CD4-positive, alpha-beta memory T cell (primary cell): ENCODE results near the gene HEATR1. TPM values are rescaled to one million over a fixed set of nuclear protein-coding genes. Genes with fewer than 3 reads are reported as not detected.

Experiments
- CTCF ChIA-PET: fragments of 350-600 bp; sonication (Branson Sonifier 250); formaldehyde crosslinking; loops from one replicate; lab custom pipeline; 2021; ENCODE audit warnings: inconsistent platforms; ENCODE audit not compliant: partially characterized antibody; lab: Charles Lee
- POLR2A ChIA-PET: fragments of 350-600 bp; sonication (Branson Sonifier 250); formaldehyde crosslinking; loops from one replicate; lab custom pipeline; 2021; ENCODE audit not compliant: partially characterized antibody; lab: Charles Lee
- DNase-seq, 5 donors: peaks; one replicate each; pipeline versions ENCODE4 v3.0.0 to v3.0.0-alpha.2; 2020 to 2022; ENCODE audit warnings: mixed read lengths in 1 of 5
- H3K27ac ChIP-seq: one replicate; pipeline ENCODE4 v1.7.0; 2013; ENCODE audit warnings: low read depth, low read length
- H3K27me3 ChIP-seq: 2 replicates; pipeline ENCODE4 v1.7.0; 2013; ENCODE audit warnings: mild to moderate bottlenecking, low read length, moderate library complexity; ENCODE audit not compliant: insufficient read depth
- H3K36me3 ChIP-seq: 2 replicates; pipeline ENCODE4 v1.7.0; 2013; ENCODE audit warnings: mild to moderate bottlenecking, low read length, moderate library complexity; ENCODE audit not compliant: insufficient read depth
- H3K4me1 ChIP-seq: 2 replicates; pipeline ENCODE4 v1.7.0; 2013; ENCODE audit warnings: mild to moderate bottlenecking, low read length, moderate library complexity; ENCODE audit not compliant: insufficient read depth
- H3K4me3 ChIP-seq, 2 donors: one replicate each; pipeline ENCODE4 v1.7.0; 2013; ENCODE audit warnings: low read length in 2 of 2, mild to moderate bottlenecking in 1 of 2
- H3K9me3 ChIP-seq, 2 donors: one replicate each; pipeline ENCODE4 v1.7.0; 2013; ENCODE audit warnings: low read length in 2 of 2, control low read depth in 1 of 2; ENCODE audit not compliant: control insufficient read depth in 1 of 2
- H3K27ac Mint-ChIP-seq, 7 donors: one replicate each; pipeline ENCODE4 v1.8.0; 2020 to 2021; ENCODE audit warnings: mixed read lengths in 7 of 7, mild to moderate bottlenecking in 6 of 7, inconsistent platforms in 3 of 7, moderate library complexity in 3 of 7
- H3K27me3 Mint-ChIP-seq, 2 donors: one replicate each; pipeline ENCODE4 v1.8.0; 2020 to 2021; ENCODE audit warnings: mixed read lengths in 2 of 2
- H3K36me3 Mint-ChIP-seq, 2 donors: one replicate each; pipeline ENCODE4 v1.8.0; 2020 to 2021; ENCODE audit warnings: mixed read lengths in 2 of 2, inconsistent platforms in 1 of 2, mild to moderate bottlenecking in 1 of 2
- H3K4me1 Mint-ChIP-seq, 4 donors: one replicate each; pipeline ENCODE4 v1.8.0; 2020 to 2021; ENCODE audit warnings: mixed read lengths in 4 of 4, mild to moderate bottlenecking in 1 of 4
- H3K4me3 Mint-ChIP-seq, 8 donors: one replicate each; pipeline ENCODE4 v1.8.0; 2020 to 2021; ENCODE audit warnings: mixed read lengths in 8 of 8, mild to moderate bottlenecking in 7 of 8, moderate library complexity in 6 of 8, inconsistent platforms in 3 of 8
- H3K9me3 Mint-ChIP-seq, 8 donors: one replicate each; pipeline ENCODE4 v1.8.0; 2020 to 2021; ENCODE audit warnings: mixed read lengths in 8 of 8, mild to moderate bottlenecking in 5 of 8, inconsistent platforms in 3 of 8, moderate library complexity in 1 of 8
- intact Hi-C: fragments of 100-400 bp; cut with micrococcal nuclease; formaldehyde crosslinking; loops from one replicate; pipeline ENCODE4 v1.15.1; 2023
- polyA plus RNA-seq, 2 donors: library from polyadenylated mRNA; unstranded; fragments of 300-500 nt; fragmentation: Illumina TruSeq; gene quantifications; one replicate each; pipeline ENCODE4 v1.2.3, GENCODE V29; 2021
- total RNA-seq, 2 experiments: library from RNA; stranded (reverse); gene quantifications; one replicate each; pipeline ENCODE4 v1.2.3, GENCODE V29; 2021

The HEATR1 gene
- total and polyA plus RNA-seq, 4 experiments from 2014 or later, result 7.4 to 57.5 (median 32.3) TPM

DNA sequence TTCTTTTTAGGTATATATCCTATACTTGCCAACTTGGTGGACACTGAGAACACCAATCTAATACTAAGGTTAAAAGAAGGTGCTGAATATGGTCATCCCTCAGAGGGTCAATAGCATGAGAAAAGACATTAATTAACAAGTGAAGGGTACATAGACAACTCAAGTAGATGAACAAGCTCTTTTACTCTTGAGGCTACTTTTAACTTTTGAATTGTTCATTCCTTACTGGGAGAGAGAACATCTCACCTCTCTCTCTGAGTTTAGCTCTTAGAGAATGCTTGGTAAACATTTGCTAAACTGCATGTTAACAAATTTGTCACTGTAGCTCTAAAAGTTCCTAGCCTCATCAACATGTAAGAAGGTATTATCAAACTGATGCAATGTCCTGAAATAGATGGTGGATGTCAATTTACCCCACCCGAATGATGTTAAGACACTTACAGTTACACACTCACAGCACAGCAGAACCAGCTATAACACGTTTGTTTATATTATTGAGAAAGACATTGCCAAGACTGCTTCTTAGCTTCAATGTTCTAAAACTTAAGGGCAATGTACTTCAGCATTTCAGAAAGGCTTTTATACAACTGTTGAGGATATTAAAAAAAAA, 35.9 kb downstream of the HEATR1 start:
- intact Hi-C loops, result no loop called here
- Histone ChIP-seq H3K9me3 (no peaks in the 10 kb centered on the region), H3K36me3 (peaks cover 69% of the 10 kb centered on the region), H3K27ac (no peak overlapping the region), H3K4me3 (no peak overlapping the region), H3K27me3 (no peaks in the 10 kb centered on the region), H3K4me1 (no peaks in the 10 kb centered on the region)
- no peak for DNase-seq
- no peak overlapping the region for H3K4me3 Mint-ChIP-seq
- H3K27ac Mint-ChIP-seq, result no peak overlapping the region
- CTCF ChIA-PET, result interaction anchor here (0.7 to 1.0 kb wide), 2 partner anchors 34 to 155 kb away, joined by 4 read pairs; no protein-coding TSS in a partner anchor
- H3K9me3 Mint-ChIP-seq, result peaks cover 0 to 1% (median 0%) of the 10 kb centered on the region in 8 donors
- no peaks in the 10 kb centered on the region for H3K27me3 Mint-ChIP-seq
- H3K4me1 Mint-ChIP-seq, result peaks cover 0 to 2% (median 0%) of the 10 kb centered on the region in 4 donors
- H3K36me3 Mint-ChIP-seq, result peaks cover 72 to 94% of the 10 kb centered on the region in 2 donors
- POLR2A ChIA-PET, result no interaction called here

DNA sequence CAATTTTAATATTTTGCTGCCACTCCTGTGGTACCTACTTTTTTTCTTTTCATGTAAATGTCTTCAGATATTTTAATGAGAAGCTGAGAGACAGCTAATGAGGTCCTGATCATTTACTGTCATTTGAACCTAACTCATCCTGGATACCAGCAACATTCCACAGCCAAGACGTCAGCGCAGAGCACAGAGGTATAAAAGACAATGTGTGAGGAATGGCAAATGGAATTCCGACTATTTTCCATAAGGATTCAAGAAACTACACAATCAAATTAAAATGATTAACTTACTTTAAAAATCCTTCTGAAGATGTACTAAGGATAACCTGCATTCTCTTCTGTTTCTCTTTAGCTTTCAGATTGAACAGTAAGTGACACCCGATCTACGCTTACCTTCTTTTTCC, 38.8 kb downstream of the HEATR1 start:
- peaks cover 71 to 89% of the 10 kb centered on the region in 2 donors for H3K36me3 Mint-ChIP-seq

DNA sequence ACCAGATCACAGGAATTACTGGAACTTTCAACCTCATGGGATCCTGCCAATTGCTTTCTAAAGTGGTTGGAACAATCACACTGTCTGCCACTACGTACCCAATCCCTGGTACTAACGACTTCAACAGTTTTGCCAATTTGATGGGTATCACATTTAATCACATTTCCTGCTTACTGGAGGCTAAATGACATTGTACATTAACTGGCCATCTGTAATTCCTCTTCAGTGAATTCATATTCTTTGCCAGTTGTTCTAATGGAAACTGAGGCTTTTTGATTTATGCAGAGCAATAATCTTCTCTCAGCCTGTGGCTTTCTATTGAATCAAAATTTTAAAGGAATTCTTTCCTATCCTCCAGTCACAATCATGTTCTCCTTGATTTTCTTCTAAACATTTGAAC, 42.3 kb downstream of the HEATR1 start:
- no peaks in the 10 kb centered on the region for H3K9me3 ChIP-seq
- H3K4me3 ChIP-seq, result no peak overlapping the region
- Mint-ChIP-seq H3K4me1 (peaks cover 0 to 2% (median 0%) of the 10 kb centered on the region in 4 donors), H3K27ac (peak overlapping the region in 5 of 7 donors; percentile 8 to 54 (median 25)), H3K4me3 (no peak overlapping the region), H3K36me3 (peaks cover 68 to 82% of the 10 kb centered on the region in 2 donors), H3K9me3 (no peaks in the 10 kb centered on the region), H3K27me3 (no peaks in the 10 kb centered on the region)
- H3K27ac ChIP-seq, result no peak overlapping the region
- intact Hi-C loops, result no loop called here
- H3K4me1 ChIP-seq, result no peaks in the 10 kb centered on the region
- DNase-seq, result no peak
- POLR2A ChIA-PET, result no interaction called here
- CTCF ChIA-PET, result no interaction called here
- H3K27me3 ChIP-seq, result no peaks in the 10 kb centered on the region
- peaks cover 52% of the 10 kb centered on the region for H3K36me3 ChIP-seq

More for the DNA sequence above, 38.8 kb downstream of the HEATR1 start:
- no peaks in the 10 kb centered on the region for H3K9me3 ChIP-seq
- Mint-ChIP-seq H3K4me1 (peaks cover 0 to 2% (median 0%) of the 10 kb centered on the region in 4 donors), H3K9me3 (peaks cover 0 to 1% (median 0%) of the 10 kb centered on the region in 8 donors), H3K27me3 (no peaks in the 10 kb centered on the region), H3K27ac (peak overlapping the region in 1 of 7 donors; percentile 27), H3K4me3 (no peak overlapping the region)
- no peak for DNase-seq
- ChIA-PET POLR2A (no interaction called here), CTCF (no interaction called here)
- no peaks in the 10 kb centered on the region for H3K27me3 ChIP-seq
- no peaks in the 10 kb centered on the region for H3K4me1 ChIP-seq
- no peak overlapping the region for H3K27ac ChIP-seq
- intact Hi-C loops, result no loop called here
- H3K36me3 ChIP-seq, result peaks cover 52% of the 10 kb centered on the region
- H3K4me3 ChIP-seq, result no peak overlapping the region

DNA sequence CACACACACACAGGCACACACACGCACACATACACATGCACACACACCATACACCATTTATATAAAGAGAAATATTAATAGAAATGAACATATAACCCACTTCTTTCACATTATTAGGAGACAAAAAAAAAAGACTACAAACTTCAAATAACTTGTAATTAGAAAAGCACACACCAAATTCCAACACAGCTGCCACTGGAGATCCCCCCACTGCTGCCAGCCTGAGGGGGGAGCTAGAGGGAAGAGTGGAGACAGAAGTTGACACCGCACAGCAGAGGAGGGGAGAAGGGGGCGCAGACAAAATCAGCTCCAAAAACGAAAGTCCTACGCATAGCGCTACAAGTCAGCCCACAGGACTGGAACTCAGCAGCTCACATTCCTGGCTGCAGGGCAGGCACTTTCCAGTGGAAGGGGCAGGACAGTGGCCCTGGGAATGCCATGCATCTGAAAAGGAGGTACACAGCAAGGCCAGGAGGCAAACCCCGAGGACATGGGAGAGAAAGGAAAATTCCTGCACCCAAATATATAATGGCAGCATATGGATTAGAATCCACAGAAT, 44.0 kb downstream of the HEATR1 start:
- no peak overlapping the region for H3K4me3 Mint-ChIP-seq
- peaks cover 0 to 2% (median 0%) of the 10 kb centered on the region in 4 donors for H3K4me1 Mint-ChIP-seq
- peak overlapping the region in 5 of 7 donors; percentile 19 to 71 (median 38) for H3K27ac Mint-ChIP-seq
- H3K9me3 ChIP-seq, result no peaks in the 10 kb centered on the region
- intact Hi-C loops, result no loop called here
- H3K36me3 Mint-ChIP-seq, result peaks cover 68 to 83% of the 10 kb centered on the region in 2 donors
- peaks cover 55% of the 10 kb centered on the region for H3K36me3 ChIP-seq
- H3K27me3 Mint-ChIP-seq, result no peaks in the 10 kb centered on the region
- H3K4me3 ChIP-seq, result no peak overlapping the region
- DNase-seq, result no peak
- no peaks in the 10 kb centered on the region for H3K27me3 ChIP-seq
- no peak overlapping the region for H3K27ac ChIP-seq
- POLR2A ChIA-PET, result no interaction called here
- no peaks in the 10 kb centered on the region for H3K9me3 Mint-ChIP-seq
- H3K4me1 ChIP-seq, result no peaks in the 10 kb centered on the region
- CTCF ChIA-PET, result no interaction called here

DNA sequence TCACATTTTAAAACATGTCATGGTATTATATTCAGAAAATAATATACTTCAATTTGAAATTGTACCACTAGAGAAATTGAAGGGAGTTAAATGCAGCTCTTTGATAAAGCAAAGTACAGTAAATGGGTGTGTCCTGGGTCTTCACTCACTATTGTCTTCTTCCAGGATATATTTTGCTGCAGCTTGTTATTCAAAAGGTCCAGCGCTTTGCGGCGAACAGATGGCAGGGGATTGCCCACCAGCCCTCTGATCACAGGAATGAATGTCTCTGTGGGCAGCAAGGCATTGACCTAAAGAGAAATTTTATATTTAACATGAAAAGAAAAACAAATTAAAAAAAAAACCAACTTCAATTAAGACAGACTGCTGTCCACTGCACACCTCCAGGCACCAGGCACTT, 45.5 kb downstream of the HEATR1 start:
- Mint-ChIP-seq H3K4me1 (peaks cover 0 to 2% (median 0%) of the 10 kb centered on the region in 4 donors), H3K27me3 (no peaks in the 10 kb centered on the region), H3K9me3 (no peaks in the 10 kb centered on the region), H3K27ac (peak overlapping the region in 1 of 7 donors; percentile 64), H3K36me3 (peaks cover 66 to 81% of the 10 kb centered on the region in 2 donors), H3K4me3 (no peak overlapping the region)
- ChIA-PET CTCF (no interaction called here), POLR2A (interaction anchor here (1.7 kb wide), 1 partner anchor 10 kb away, joined by 5 read pairs; no protein-coding TSS in a partner anchor)
- H3K36me3 ChIP-seq, result peaks cover 58% of the 10 kb centered on the region
- no peaks in the 10 kb centered on the region for H3K4me1 ChIP-seq
- H3K27ac ChIP-seq, result no peak overlapping the region
- no peak for DNase-seq
- intact Hi-C loops, result no loop called here
- H3K4me3 ChIP-seq, result no peak overlapping the region
- H3K9me3 ChIP-seq, result no peaks in the 10 kb centered on the region
- H3K27me3 ChIP-seq, result no peaks in the 10 kb centered on the region

DNA sequence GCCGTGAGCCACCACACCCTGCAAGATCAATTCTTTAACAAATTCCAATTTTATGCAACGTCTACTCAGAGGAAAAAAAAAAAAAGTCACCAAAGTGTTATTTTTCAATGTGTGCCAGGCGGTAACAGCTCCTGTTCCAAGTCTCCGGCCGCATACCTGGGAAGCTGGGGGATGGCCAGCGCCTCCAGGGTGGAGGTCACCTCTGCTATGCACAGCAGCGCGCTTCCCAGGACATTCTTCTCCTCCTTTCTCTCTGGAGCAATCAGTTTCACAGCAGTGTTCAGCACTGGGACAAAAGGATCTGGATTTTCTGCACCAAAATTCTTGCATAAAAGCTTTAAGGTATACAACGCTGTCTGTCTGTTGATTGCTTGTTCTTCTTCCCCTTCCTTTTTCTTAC, 46.2 kb downstream of the HEATR1 start:
- ChIA-PET CTCF (no interaction called here), POLR2A (interaction anchor here (1.1 to 1.7 kb wide), 2 partner anchors 10 to 20 kb away, joined by 3 to 5 read pairs; no protein-coding TSS in a partner anchor)
- Histone ChIP-seq H3K9me3 (no peaks in the 10 kb centered on the region), H3K27me3 (no peaks in the 10 kb centered on the region), H3K4me3 (no peak overlapping the region), H3K27ac (no peak overlapping the region), H3K36me3 (peaks cover 65% of the 10 kb centered on the region), H3K4me1 (no peaks in the 10 kb centered on the region)
- no peaks in the 10 kb centered on the region for H3K27me3 Mint-ChIP-seq
- no peaks in the 10 kb centered on the region for H3K4me1 Mint-ChIP-seq
- no peaks in the 10 kb centered on the region for H3K9me3 Mint-ChIP-seq
- no peak overlapping the region for H3K4me3 Mint-ChIP-seq
- H3K36me3 Mint-ChIP-seq, result peaks cover 62 to 81% of the 10 kb centered on the region in 2 donors
- no peak for DNase-seq
- intact Hi-C loops, result no loop called here
- H3K27ac Mint-ChIP-seq, result no peak overlapping the region

DNA sequence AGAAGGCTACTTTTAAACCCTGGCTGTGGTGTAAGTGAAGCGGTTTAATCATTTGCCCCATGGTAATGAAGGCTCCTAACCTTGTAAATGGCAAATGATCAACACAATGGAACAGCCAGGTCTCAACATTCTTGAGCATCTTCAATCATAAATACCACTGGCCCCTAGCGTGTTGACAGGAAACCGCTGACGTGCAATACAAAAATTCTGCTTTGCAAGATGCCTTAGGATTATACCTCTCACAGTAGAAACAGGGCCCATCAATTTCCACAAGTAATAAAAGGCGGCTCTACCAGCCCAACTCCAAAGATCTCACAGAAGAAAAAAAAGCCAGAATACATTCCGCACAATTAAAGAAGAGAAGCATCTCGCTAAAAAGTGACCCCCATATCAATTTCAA, 47.7 kb downstream of the HEATR1 start:
- DNase-seq, result no peak
- POLR2A ChIA-PET, result interaction anchor here (1.7 kb wide), 1 partner anchor 11 kb away, joined by 3 read pairs; no protein-coding TSS in a partner anchor
- Histone ChIP-seq H3K27ac (no peak overlapping the region), H3K9me3 (no peaks in the 10 kb centered on the region), H3K36me3 (peaks cover 69% of the 10 kb centered on the region), H3K27me3 (no peaks in the 10 kb centered on the region), H3K4me3 (no peak overlapping the region), H3K4me1 (no peaks in the 10 kb centered on the region)
- H3K36me3 Mint-ChIP-seq, result peaks cover 61 to 82% of the 10 kb centered on the region in 2 donors
- H3K9me3 Mint-ChIP-seq, result no peaks in the 10 kb centered on the region
- no peaks in the 10 kb centered on the region for H3K27me3 Mint-ChIP-seq
- H3K4me1 Mint-ChIP-seq, result no peaks in the 10 kb centered on the region
- CTCF ChIA-PET, result no interaction called here
- H3K27ac Mint-ChIP-seq, result peak overlapping the region in 3 of 7 donors; percentile 14 to 37 (median 35)
- H3K4me3 Mint-ChIP-seq, result no peak overlapping the region
- intact Hi-C loops, result no loop called here
